SU-DHL-6 (cell line): ENCODE results near the gene HTATIP2.

Experiments used
- CTCF ChIP-seq: fragments of 200-600 bp; sonication (generic); IDR thresholded peaks from one replicate; pipeline ENCODE4 v1.5.1; 2017; ENCODE audit warnings: antibody characterized with exemption, mild to moderate bottlenecking, low read length, moderate library complexity; ENCODE audit not compliant: insufficient read depth, poor library complexity, severe bottlenecking
- EZH2phosphoT487 ChIP-seq: fragments of 200-600 bp; sonication (generic), shearing (Covaris generic); conservative IDR thresholded peaks from 2 replicates; pipeline ENCODE4 v1.6.1; 2018; ENCODE audit warnings: mild to moderate bottlenecking, antibody characterized with exemption, low read length, moderate library complexity, mixed read lengths

DNA sequence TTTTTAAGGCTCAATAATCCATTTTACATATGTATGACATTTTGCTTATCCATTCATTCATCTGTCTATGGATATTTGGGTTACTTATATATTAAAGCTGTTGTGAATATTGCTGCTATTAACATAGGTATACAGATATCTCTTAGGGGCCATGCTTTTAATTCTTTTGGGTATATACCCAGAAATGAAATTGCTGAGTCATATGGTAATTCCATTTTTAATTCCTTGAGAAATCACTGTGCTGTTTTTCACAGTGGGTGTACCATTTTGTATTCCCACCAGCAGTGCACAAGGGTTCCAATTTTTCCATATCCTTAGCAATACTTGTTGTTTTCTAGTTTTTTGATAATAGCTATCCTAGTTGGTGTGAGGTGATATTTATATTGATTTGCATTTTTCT, 43.0 kb downstream of the HTATIP2 start:
- no peak for TF ChIP-seq CTCF
- TF ChIP-seq EZH2phosphoT487, result no peak
